GM19238 (cell line): ENCODE data around the gene PIP5K1A.
"Not testable (repeated sequence)": the region's sequence is repeated elsewhere in the genome, so short reads cannot be mapped to it uniquely, and the experiment has no call there.

Source experiments
- DNase-seq: peaks from one replicate; pipeline ENCODE4 v3.0.0; 2011; ENCODE audit warnings: low spot score; ENCODE audit not compliant: insufficient read length

PIP5K1A gene

GRCh38 chr1:151254217-151255213 is 56.2 kb downstream of the PIP5K1A start, which contains the start of gene PSMD4:
TSS of gene PSMD4 (plus strand) at chr1:151254734. CDS start at chr1:151254783, 49 bp downstream.
- DNase-seq: peak; percentile 98

GRCh38 chr1:151255381-151255780 is 57.0 kb downstream of the PIP5K1A start:
- DNase-seq: no peak

- no peak for DNase-seq
Observed at GRCh38 chr1:151259351-151259750, 61.0 kb downstream of the PIP5K1A start.

GRCh38 chr1:151265446-151266236 is 67.3 kb downstream of the PIP5K1A start:
- DNase-seq: no peak

GRCh38 chr1:151266315-151266714 is 68.0 kb downstream of the PIP5K1A start:
- DNase-seq: no peak

- no peak for DNase-seq
Observed at GRCh38 chr1:151266821-151267220, 68.5 kb downstream of the PIP5K1A start.

GRCh38 chr1:151267760-151268159 is 69.4 kb downstream of the PIP5K1A start:
- DNase-seq: no peak

- no peak for DNase-seq
Observed at GRCh38 chr1:151273924-151274466, 75.6 kb downstream of the PIP5K1A start.

- DNase-seq: not testable (repeated sequence)
Observed at GRCh38 chr1:151275341-151275740, 77.0 kb downstream of the PIP5K1A start.

- no peak for DNase-seq
Observed at GRCh38 chr1:151277249-151277648, 78.9 kb downstream of the PIP5K1A start.

GRCh38 chr1:151281225-151281968 is 83.0 kb downstream of the PIP5K1A start:
- peak; percentile 80 for DNase-seq

GRCh38 chr1:151281969-151282882 is 83.9 kb downstream of the PIP5K1A start, which contains the start of gene ZNF687:
TSS of gene ZNF687 (plus strand) at chr1:151282299. CDS start at chr1:151286292, 3,993 bp downstream.
- peak; percentile 98 for DNase-seq

GRCh38 chr1:151282883-151283725 is 84.8 kb downstream of the PIP5K1A start:
- peak; percentile 46 for DNase-seq

GRCh38 chr1:151284013-151284577 is 85.7 kb downstream of the PIP5K1A start:
- no peak for DNase-seq

GRCh38 chr1:151286619-151287340 is 88.4 kb downstream of the PIP5K1A start:
- no peak for DNase-seq

- no peak for DNase-seq
Observed at GRCh38 chr1:151287341-151287699, 89.0 kb downstream of the PIP5K1A start.

- DNase-seq: no peak
Observed at GRCh38 chr1:151287767-151288500, 89.6 kb downstream of the PIP5K1A start.
